Upper lobe of left lung (tissue), 4 donors: ENCODE measurements around the gene CAPSL.

Experiments used
- POLR2A ChIP-seq, 4 donors: fragments of 450-650 bp; IDR thresholded peaks; one replicate each; pipeline ENCODE4 v1.5.1; 2016 to 2017; ENCODE audit warnings: antibody characterized with exemption in 4 of 4, mild to moderate bottlenecking in 2 of 4
- TF ChIP-seq, protein P1 (sequence below), 6 experiments: fragments of 450-650 bp in 4 of 6; fragments of 200-600 bp in 2 of 6; sonication (generic) in 2 of 6; IDR thresholded peaks; one replicate each; pipeline ENCODE4 v1.5.1; 2016 to 2019; ENCODE audit warnings: antibody characterized with exemption in 6 of 6

DNA sequence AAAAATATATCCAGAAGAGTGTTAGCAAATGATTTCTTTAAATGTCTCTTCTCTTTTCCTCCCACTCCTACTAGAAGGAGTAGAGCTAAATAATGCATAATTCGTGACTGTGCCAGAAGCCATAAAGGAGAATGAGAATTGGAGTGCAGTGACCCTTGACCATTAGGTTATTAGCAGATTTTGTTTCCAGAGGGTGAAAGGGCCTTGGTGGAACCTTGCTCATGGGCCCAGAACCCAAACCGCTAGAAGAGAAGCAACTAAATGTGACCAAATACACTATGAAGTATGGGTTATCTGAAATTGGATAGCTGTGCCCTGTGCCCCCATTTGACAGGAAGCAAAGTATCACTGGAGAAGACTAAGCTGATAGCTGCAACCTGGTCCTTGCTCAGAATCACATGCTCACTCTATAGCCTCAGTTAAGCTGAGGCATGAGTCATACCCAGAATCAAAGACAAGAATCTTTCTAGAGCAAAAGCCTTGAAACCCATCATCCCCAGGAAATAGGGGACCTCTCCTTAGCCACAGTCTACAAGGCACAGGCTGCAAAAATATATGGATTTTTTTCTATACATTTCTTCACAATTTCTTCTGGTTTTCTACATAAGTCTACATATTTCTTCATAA, 36.3 kb downstream of the CAPSL start:
- TF ChIP-seq, protein P1, sequence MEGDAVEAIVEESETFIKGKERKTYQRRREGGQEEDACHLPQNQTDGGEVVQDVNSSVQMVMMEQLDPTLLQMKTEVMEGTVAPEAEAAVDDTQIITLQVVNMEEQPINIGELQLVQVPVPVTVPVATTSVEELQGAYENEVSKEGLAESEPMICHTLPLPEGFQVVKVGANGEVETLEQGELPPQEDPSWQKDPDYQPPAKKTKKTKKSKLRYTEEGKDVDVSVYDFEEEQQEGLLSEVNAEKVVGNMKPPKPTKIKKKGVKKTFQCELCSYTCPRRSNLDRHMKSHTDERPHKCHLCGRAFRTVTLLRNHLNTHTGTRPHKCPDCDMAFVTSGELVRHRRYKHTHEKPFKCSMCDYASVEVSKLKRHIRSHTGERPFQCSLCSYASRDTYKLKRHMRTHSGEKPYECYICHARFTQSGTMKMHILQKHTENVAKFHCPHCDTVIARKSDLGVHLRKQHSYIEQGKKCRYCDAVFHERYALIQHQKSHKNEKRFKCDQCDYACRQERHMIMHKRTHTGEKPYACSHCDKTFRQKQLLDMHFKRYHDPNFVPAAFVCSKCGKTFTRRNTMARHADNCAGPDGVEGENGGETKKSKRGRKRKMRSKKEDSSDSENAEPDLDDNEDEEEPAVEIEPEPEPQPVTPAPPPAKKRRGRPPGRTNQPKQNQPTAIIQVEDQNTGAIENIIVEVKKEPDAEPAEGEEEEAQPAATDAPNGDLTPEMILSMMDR (IDR thresholded peaks at IDR 0.05), result no peak
- no peak for TF ChIP-seq POLR2A (IDR thresholded peaks at IDR 0.05)
